Fibroblast of mammary gland (primary cell): Measurements from ENCODE around the gene DYNLT2.

Experiments
- DNase-seq: peaks from one replicate; pipeline ENCODE4 v3.0.0-alpha.2; 2010; ENCODE audit warnings: low read depth
- H3K4me3 ChIP-seq: 2 replicates; pipeline ENCODE4 v1.5.1; 2011; ENCODE audit warnings: low read depth, mild to moderate bottlenecking, low read length, moderate library complexity; ENCODE audit not compliant: control insufficient read depth
- CTCF ChIP-seq: conservative IDR thresholded peaks from 2 replicates; pipeline ENCODE4 v1.5.1; 2011; ENCODE audit warnings: low read depth, low read length, inconsistent platforms; ENCODE audit not compliant: control insufficient read depth, insufficient read depth

Gene DYNLT2

GRCh38 chr6:169794317-169795055 is 43.1 kb upstream of the DYNLT2 start:
- DNase-seq: no peak
- no peak for TF ChIP-seq CTCF
- H3K4me3 ChIP-seq: no peak overlapping the region

GRCh38 chr6:169793408-169793807 is 42.0 kb upstream of the DYNLT2 start:
- no peak for TF ChIP-seq CTCF
- H3K4me3 ChIP-seq: no peak overlapping the region
- no peak for DNase-seq

- no peak for TF ChIP-seq CTCF
- no peak for DNase-seq
- H3K4me3 ChIP-seq: no peak overlapping the region
These were observed 41.1 kb upstream of the DYNLT2 start for GRCh38 chr6:169792306-169793015.

GRCh38 chr6:169791721-169792131 is 40.4 kb upstream of the DYNLT2 start:
- TF ChIP-seq CTCF: no peak
- H3K4me3 ChIP-seq: no peak overlapping the region
- no peak for DNase-seq

GRCh38 chr6:169789944-169790927 is 38.9 kb upstream of the DYNLT2 start:
- DNase-seq: peak; percentile 61
- TF ChIP-seq CTCF: peak; percentile 84
- peak overlapping the region; percentile 59 for H3K4me3 ChIP-seq

- DNase-seq: no peak
- no peak for TF ChIP-seq CTCF
- H3K4me3 ChIP-seq: peak overlapping the region; percentile 59
These were observed 38.0 kb upstream of the DYNLT2 start for GRCh38 chr6:169789146-169789943.
